ENCODE data around the gene TPD52L2. TPM values are rescaled to one million over a fixed set of nuclear protein-coding genes. Genes with fewer than 3 reads are reported as not detected.
"Not testable (repeated sequence)": the region's sequence is repeated elsewhere in the genome, so short reads cannot be mapped to it uniquely, and the experiment has no call there.

Gene TPD52L2
- total and polyA plus RNA-seq, 4 donors = 38.5 to 109 (median 69.9) TPM

DNA sequence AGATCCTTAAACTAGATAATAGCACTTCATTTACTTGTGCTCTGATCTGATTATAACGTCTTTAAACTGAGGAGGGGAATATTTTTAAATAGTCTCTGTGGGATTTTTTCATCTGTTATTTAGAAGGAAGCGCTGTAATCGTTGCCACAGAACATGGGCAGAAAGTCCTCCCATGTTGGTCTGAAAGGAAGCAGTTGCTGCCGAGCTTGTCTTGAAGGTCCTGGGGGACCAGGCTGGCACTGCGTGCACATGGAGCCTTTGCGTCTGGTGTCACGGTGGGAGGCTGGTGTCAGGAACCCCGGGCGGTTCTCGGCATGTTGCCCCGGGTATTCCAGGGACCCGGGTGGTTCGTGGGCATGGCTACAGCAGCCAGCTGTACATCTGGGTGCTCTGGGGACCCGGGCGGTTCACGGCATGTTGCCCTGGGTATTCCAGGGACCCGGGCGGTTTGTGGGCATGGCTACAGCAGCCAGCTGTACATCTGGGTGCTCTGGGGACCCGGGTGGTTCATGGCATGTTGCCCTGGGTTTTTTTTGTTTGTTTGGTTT lies 11.5 kb downstream of the TPD52L2 start:
- 87% methylated on average over 18 of the region's 19 CpGs for WGBS (ENCODE audit: insufficient coverage)
- DNase-seq (ENCODE audit: low read depth in 4 of 6, low spot score in 6 of 6) = no peak
- Histone ChIP-seq H3K4me1 (ENCODE audit: control insufficient read depth, insufficient read depth, low read length) (no peaks in the 10 kb centered on the region), H3K4me3 (ENCODE audit: low read depth, low read length) (no peak overlapping the region), H3K27me3 (ENCODE audit: control insufficient read depth, insufficient read depth, low read length) (no peaks in the 10 kb centered on the region), H3K36me3 (ENCODE audit: control insufficient read depth, insufficient read depth, low read length) (peaks cover 84% of the 10 kb centered on the region), H3K9me3 (ENCODE audit: control insufficient read depth, insufficient read depth, low read length) (no peaks in the 10 kb centered on the region), H3K27ac (ENCODE audit: low read depth, low read length) (no peak overlapping the region)

DNA sequence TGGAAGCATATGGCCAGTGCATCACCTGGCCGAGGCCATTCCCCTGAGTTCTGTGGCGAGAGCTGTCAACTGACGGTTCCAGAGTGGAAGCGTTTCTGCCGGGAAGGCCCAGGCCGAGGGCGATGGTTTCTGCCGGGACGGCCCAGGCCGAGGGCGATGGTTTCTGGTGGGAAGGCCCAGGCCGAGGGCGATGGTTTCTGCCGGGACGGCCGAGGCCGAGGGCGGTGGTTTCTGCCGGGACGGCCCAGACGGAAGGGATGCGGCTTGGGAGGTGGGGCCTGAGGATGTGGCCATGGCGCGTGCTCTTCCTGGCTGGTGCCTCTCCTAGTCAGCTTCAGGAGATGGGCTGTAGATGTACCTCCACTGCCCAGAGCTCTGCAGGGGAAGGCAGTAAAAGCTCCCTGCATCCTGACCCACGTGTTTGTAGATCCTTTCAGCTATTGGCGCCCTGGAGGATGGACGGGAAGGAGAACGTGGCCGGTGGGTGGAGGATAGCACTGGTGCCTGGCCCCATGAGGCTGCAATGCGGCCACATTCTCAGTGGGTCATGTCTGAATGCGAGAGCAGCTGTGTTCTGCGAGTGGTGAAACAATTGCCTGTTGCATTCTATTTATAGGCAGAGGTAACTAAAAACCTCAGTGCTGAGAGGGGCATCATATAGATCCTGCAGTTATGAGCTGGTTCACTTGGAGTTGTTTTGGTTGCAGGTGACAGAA lies 12.8 kb downstream of the TPD52L2 start:
- Histone ChIP-seq H3K36me3 (ENCODE audit: control insufficient read depth, insufficient read depth, low read length) (peaks cover 86% of the 10 kb centered on the region), H3K27me3 (ENCODE audit: control insufficient read depth, insufficient read depth, low read length) (no peaks in the 10 kb centered on the region), H3K9me3 (ENCODE audit: control insufficient read depth, insufficient read depth, low read length) (no peaks in the 10 kb centered on the region), H3K4me3 (ENCODE audit: low read depth, low read length) (no peak overlapping the region), H3K4me1 (ENCODE audit: control insufficient read depth, insufficient read depth, low read length) (no peaks in the 10 kb centered on the region), H3K27ac (ENCODE audit: low read depth, low read length) (no peak overlapping the region)
- DNase-seq (ENCODE audit: low read depth in 4 of 6, low spot score in 6 of 6) = no peak
- WGBS (ENCODE audit: insufficient coverage) = 95% methylated on average over 32 of the region's 32 CpGs

DNA sequence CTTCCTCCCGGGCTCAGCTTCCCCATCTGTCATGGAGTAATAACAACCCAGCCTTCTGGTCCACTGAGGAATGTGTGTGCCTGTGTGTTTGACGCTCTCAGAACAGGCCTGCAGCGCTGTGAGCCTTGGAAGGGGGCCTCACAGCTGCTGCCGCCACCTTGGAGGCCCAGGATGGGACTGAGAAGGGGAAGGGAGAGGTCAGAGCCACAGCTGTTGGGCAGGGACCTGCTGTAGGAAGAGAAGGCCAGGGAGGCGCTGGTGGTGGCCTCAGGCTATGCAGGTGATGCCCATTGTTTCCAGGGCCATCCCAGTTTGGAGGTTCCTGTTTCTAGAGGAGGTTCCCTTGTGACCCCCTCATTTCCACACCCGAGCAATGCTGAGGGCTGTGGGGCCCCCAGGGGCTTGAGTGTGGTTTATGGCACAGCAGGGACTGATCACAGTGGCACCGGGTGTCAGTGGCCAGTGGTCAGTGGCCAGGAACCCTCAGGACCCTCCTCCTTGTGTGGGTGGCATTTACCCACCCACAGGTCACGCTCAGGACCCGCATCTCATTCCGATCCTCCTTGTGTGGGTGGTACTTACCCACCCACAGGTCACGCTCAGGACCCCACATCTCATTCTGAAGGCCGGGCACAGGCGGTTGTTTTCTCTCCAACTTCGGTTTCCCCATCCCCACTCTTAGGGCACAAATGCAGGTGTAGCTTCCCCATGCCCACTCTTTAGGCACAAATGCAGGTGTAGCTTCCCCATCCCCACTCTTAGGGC lies 14.0 kb downstream of the TPD52L2 start:
- H3K27ac ChIP-seq (ENCODE audit: low read depth, low read length) = no peak overlapping the region
- H3K4me1 ChIP-seq (ENCODE audit: control insufficient read depth, insufficient read depth, low read length) = no peaks in the 10 kb centered on the region
- no peaks in the 10 kb centered on the region for H3K9me3 ChIP-seq (ENCODE audit: control insufficient read depth, insufficient read depth, low read length)
- DNase-seq (ENCODE audit: low read depth in 4 of 6, low spot score in 6 of 6) = no peak
- peaks cover 86% of the 10 kb centered on the region for H3K36me3 ChIP-seq (ENCODE audit: control insufficient read depth, insufficient read depth, low read length)
- H3K4me3 ChIP-seq (ENCODE audit: low read depth, low read length) = no peak overlapping the region
- WGBS (ENCODE audit: insufficient coverage) = 90% methylated on average over 12 of the region's 14 CpGs
- no peaks in the 10 kb centered on the region for H3K27me3 ChIP-seq (ENCODE audit: control insufficient read depth, insufficient read depth, low read length)

DNA sequence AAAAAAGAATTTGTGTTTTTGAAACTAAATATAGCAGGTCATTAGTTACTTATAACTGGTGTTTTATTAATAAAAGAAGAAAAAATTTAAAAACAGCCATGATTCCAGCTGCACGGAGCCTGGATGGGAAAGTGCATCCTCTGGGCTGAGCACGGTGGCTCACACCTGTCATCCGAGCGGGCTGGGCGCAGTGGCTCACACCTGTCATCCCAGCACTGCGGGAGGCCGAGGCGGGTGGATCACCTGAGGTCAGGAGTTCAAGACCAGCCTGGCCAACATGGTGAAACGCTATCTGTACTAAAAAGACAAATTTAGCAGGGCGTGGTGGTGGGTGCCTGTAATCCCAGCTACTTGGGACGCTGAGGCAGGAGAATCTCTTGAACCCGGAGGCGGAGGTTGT lies 15.8 kb downstream of the TPD52L2 start:
- not testable (repeated sequence) for H3K9me3 ChIP-seq (ENCODE audit: control insufficient read depth, insufficient read depth, low read length); H3K4me3 ChIP-seq (ENCODE audit: low read depth, low read length); H3K4me1 ChIP-seq (ENCODE audit: control insufficient read depth, insufficient read depth, low read length); H3K27ac ChIP-seq (ENCODE audit: low read depth, low read length); H3K27me3 ChIP-seq (ENCODE audit: control insufficient read depth, insufficient read depth, low read length); DNase-seq (ENCODE audit: low read depth in 4 of 6, low spot score in 6 of 6)
- H3K36me3 ChIP-seq (ENCODE audit: control insufficient read depth, insufficient read depth, low read length) = peaks cover 86% of the 10 kb centered on the region
- WGBS (ENCODE audit: insufficient coverage) = 96% methylated on average over 13 of the region's 13 CpGs

DNA sequence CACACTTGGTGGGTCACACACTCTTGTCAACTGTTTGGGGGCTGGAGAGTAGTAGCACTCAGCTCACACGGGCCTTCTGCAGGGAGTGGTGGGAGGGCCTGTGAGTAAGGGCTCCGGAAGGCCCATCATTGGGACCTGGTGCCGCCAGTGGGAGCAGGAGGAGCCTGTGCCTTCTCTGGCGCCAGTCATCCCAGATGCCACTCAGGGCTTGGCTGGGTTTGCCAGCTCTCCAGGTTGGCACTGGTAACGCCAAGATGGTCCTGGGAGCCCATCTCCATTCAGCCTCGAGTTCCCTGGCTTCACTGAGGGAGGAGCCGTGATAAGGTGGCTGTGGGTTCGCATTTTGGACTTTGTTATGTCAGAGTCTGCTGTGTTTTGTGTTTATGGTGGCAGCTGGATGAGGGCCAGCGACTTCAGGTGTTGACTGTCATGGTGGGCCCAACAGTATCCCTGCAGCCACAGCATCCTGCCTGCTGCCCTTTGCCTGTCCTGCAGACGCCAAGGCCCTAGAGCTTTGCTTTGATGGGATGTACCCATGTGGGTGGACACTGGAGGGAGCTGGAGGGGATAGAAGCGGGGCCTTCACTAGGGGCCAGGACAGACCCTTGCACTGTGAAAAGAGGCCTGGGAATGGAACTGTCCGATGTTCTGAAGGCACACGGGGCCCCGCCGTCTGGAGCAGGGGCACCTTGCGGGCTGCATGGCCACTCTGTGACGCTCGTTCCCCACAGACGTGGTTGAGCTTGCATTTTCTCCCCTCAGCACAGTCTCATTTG lies 16.6 kb downstream of the TPD52L2 start:
- DNase-seq (ENCODE audit: low read depth in 4 of 6, low spot score in 6 of 6) = no peak
- H3K27me3 ChIP-seq (ENCODE audit: control insufficient read depth, insufficient read depth, low read length) = no peaks in the 10 kb centered on the region
- WGBS (ENCODE audit: insufficient coverage) = 87% methylated on average over 19 of the region's 19 CpGs
- H3K4me1 ChIP-seq (ENCODE audit: control insufficient read depth, insufficient read depth, low read length) = no peaks in the 10 kb centered on the region
- H3K36me3 ChIP-seq (ENCODE audit: control insufficient read depth, insufficient read depth, low read length) = peaks cover 85% of the 10 kb centered on the region
- H3K9me3 ChIP-seq (ENCODE audit: control insufficient read depth, insufficient read depth, low read length) = no peaks in the 10 kb centered on the region
- H3K4me3 ChIP-seq (ENCODE audit: low read depth, low read length) = no peak overlapping the region
- no peak overlapping the region for H3K27ac ChIP-seq (ENCODE audit: low read depth, low read length)

DNA sequence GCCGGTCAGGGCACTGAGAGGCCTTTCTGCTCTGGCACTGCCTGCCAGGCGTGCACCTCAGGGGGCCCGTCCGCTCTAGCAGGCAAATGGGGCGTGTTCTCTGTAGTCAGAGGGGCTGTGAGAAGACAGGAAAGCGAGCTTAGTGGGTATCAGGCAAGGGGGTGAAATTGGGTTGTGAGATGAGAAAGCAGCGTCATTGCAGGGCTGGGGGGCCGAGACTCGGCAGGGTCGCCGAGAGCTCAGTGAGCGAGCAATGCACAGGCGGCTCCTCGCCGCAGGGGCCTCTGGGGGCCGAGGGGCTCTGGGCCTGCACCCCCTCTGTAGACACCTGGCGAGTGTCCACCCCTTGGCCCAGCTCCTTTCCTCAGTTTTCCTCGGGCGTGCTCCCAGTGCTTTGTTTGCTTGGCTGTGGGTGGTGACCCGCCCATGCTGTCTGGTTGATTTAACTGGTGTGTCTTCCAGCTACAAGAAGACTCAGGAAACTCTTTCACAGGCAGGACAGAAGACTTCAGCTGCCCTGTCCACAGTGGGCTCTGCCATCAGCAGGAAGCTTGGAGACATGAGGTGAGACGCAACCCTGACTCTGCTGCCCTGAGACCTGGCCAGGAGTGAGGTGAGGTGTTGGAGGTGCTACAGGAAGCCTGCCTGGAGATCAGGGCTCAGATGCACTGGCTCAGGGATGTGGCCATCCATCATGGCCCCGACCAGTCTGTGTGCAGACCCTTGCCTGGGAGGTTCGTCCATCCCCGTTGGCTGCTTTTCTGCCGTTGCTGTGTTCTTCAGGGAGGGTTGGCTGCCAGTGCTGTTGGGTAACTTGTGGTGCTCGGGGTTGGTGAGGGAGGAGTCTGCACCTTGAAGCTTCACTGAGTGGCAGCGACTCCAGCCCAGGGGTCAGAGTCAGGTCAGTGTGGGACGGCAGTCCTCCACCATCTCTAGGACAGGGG lies 17.5 kb downstream of the TPD52L2 start:
- H3K36me3 ChIP-seq (ENCODE audit: control insufficient read depth, insufficient read depth, low read length) = peaks cover 86% of the 10 kb centered on the region
- H3K4me1 ChIP-seq (ENCODE audit: control insufficient read depth, insufficient read depth, low read length) = no peaks in the 10 kb centered on the region
- no peak overlapping the region for H3K4me3 ChIP-seq (ENCODE audit: low read depth, low read length)
- H3K27ac ChIP-seq (ENCODE audit: low read depth, low read length) = no peak overlapping the region
- H3K27me3 ChIP-seq (ENCODE audit: control insufficient read depth, insufficient read depth, low read length) = no peaks in the 10 kb centered on the region
- DNase-seq (ENCODE audit: low read depth in 4 of 6, low spot score in 6 of 6) = no peak
- 71% methylated on average over 19 of the region's 28 CpGs for WGBS (ENCODE audit: insufficient coverage)
- H3K9me3 ChIP-seq (ENCODE audit: control insufficient read depth, insufficient read depth, low read length) = no peaks in the 10 kb centered on the region

DNA sequence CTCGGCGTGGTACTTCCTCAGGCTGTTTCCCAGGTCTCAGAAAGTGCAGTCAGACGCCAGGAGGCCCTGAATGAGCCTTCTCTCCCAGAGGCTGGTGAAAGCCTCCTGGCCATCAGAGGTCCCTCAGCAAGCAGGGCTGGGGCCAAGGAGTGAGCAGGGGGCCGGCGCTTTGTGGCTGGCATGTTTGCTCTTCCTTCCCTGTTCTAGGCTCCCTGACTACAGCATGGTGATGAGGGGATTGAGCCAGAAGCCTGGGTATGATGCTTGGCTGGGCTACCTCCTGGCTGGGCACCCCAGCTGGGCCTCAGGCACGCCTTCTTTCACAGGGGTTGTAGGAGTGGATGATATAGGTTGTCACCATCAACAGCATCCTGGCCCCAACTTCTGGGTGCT lies 18.1 kb downstream of the TPD52L2 start:
- WGBS (ENCODE audit: insufficient coverage) = 91% methylated on average over 5 of the region's 6 CpGs
- H3K27me3 ChIP-seq (ENCODE audit: control insufficient read depth, insufficient read depth, low read length) = no peaks in the 10 kb centered on the region

DNA sequence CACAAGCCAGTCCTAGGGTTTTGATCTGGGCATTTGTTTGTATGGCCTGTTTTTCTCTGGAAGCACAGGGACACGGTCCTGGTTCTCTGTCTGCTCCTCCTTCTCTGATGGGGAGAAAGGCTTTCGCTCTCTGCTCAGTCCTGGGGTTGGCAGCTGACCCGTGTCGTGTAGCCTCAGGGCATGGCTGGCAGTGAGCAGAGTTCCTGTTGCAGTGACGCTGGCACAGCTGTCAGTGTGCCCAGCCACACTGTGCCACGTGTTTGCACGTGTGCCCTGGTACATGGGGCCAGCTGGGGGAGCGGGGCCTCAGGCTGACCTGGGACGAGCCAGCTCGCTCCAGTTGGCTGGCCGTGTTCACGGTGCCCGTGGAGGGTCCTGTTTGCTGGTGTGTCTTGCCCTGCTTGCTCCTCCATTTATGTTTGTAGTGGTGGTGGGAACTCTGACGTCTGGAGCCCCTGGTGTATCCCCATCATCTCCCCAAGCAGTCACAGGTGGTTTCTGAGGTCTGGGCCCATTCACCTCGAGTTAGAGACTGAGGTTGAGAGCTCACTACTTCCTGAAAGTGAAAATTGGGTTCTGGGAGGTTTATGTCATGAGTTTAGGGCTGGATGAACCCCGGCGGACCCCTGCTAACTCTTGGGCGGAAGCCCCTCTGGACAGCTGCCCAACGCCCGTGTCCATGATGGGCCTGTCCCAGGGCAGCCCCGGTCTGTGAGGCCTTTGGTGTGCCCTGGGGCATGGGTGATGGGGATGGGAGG lies 19.6 kb downstream of the TPD52L2 start:
- DNase-seq (ENCODE audit: low read depth in 4 of 6, low spot score in 6 of 6) = no peak
- Histone ChIP-seq H3K4me3 (ENCODE audit: low read depth, low read length) (no peak overlapping the region), H3K27me3 (ENCODE audit: control insufficient read depth, insufficient read depth, low read length) (no peaks in the 10 kb centered on the region), H3K36me3 (ENCODE audit: control insufficient read depth, insufficient read depth, low read length) (peaks cover 87% of the 10 kb centered on the region), H3K9me3 (ENCODE audit: control insufficient read depth, insufficient read depth, low read length) (no peaks in the 10 kb centered on the region), H3K4me1 (ENCODE audit: control insufficient read depth, insufficient read depth, low read length) (no peaks in the 10 kb centered on the region), H3K27ac (ENCODE audit: low read depth, low read length) (no peak overlapping the region)
- 90% methylated on average over 15 of the region's 21 CpGs for WGBS (ENCODE audit: insufficient coverage)

More for the DNA sequence above, 18.1 kb downstream of the TPD52L2 start:
- Histone ChIP-seq H3K4me3 (ENCODE audit: low read depth, low read length) (no peak overlapping the region), H3K27ac (ENCODE audit: low read depth, low read length) (no peak overlapping the region), H3K9me3 (ENCODE audit: control insufficient read depth, insufficient read depth, low read length) (no peaks in the 10 kb centered on the region), H3K4me1 (ENCODE audit: control insufficient read depth, insufficient read depth, low read length) (no peaks in the 10 kb centered on the region), H3K36me3 (ENCODE audit: control insufficient read depth, insufficient read depth, low read length) (peaks cover 86% of the 10 kb centered on the region)
- no peak for DNase-seq (ENCODE audit: low read depth in 4 of 6, low spot score in 6 of 6)
